ENCODE data around the gene KBTBD3. TPM values are rescaled to one million over a fixed set of nuclear protein-coding genes. Genes with fewer than 3 reads are reported as not detected.

KBTBD3 gene
- total RNA-seq, 2 experiments from 2014 or later = 5.7 to 8.1 TPM

DNA sequence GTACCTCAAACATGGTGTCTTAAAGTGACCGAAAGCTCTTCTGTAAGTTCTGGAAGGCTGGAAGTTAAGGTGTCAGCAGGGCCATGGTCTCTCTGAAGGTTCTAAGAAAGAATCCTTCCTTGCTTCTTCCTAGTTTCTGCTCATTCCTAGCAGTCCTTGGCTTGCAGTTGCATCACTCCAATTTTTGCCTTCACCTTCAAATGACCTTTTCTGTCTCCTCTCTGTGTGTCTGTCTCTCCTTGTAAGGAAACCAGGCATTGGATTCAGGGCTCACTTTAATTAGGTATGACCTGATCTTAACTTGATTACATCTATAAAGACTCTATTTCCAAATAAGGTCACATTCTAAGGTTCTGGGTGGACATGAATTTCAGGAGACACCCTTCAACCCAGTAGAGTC lies 9.0 kb upstream of the KBTBD3 start:
- ATAC-seq (ENCODE audit: poor library complexity) = no peak
- no peak overlapping the region for H3K4me3 Mint-ChIP-seq
- POLR2A ChIA-PET = interaction anchor here (1.2 kb wide), 1 partner anchor 9 kb away, joined by 5 read pairs; the partner anchor contains the start of genes AASDHPPT and KBTBD3
- Histone ChIP-seq H3K27ac (ENCODE audit: low read depth in 1 of 2, low read length in 2 of 2) (no peak overlapping the region), H3K27me3 (ENCODE audit: control insufficient read depth in 1 of 2, insufficient read depth in 2 of 2, low read length in 2 of 2) (no peaks in the 10 kb centered on the region), H3K4me1 (ENCODE audit: insufficient read depth, low read length) (peaks cover 2% of the 10 kb centered on the region), H3K36me3 (ENCODE audit: insufficient read depth, low read length) (peaks cover 27% of the 10 kb centered on the region), H3K9me3 (ENCODE audit: control insufficient read depth in 1 of 2, insufficient read depth in 1 of 2, low read length in 2 of 2) (no peaks in the 10 kb centered on the region), H3K4me3 (ENCODE audit: low read length) (no peak overlapping the region)
- peaks cover 80% of the 10 kb centered on the region for H3K36me3 Mint-ChIP-seq (ENCODE audit: low read depth)
- peak overlapping the region; percentile 1 for H3K27ac Mint-ChIP-seq
- CTCF ChIA-PET = interaction anchor here (1.4 kb wide), 1 partner anchor 9 kb away, joined by 3 read pairs; the partner anchor contains the start of genes AASDHPPT and KBTBD3
- no peak for DNase-seq
- H3K4me1 Mint-ChIP-seq (ENCODE audit: low read depth) = peaks cover 77% of the 10 kb centered on the region
- TF ChIP-seq, protein P1, sequence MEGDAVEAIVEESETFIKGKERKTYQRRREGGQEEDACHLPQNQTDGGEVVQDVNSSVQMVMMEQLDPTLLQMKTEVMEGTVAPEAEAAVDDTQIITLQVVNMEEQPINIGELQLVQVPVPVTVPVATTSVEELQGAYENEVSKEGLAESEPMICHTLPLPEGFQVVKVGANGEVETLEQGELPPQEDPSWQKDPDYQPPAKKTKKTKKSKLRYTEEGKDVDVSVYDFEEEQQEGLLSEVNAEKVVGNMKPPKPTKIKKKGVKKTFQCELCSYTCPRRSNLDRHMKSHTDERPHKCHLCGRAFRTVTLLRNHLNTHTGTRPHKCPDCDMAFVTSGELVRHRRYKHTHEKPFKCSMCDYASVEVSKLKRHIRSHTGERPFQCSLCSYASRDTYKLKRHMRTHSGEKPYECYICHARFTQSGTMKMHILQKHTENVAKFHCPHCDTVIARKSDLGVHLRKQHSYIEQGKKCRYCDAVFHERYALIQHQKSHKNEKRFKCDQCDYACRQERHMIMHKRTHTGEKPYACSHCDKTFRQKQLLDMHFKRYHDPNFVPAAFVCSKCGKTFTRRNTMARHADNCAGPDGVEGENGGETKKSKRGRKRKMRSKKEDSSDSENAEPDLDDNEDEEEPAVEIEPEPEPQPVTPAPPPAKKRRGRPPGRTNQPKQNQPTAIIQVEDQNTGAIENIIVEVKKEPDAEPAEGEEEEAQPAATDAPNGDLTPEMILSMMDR (IDR thresholded peaks at IDR 0.05) = no peak
- no peaks in the 10 kb centered on the region for H3K9me3 Mint-ChIP-seq
- no peaks in the 10 kb centered on the region for H3K27me3 Mint-ChIP-seq
- intact Hi-C loops (cut with DNase I, micrococcal nuclease) = loop anchor here in 1 of 2 experiments (10.0 kb wide), 1 partner anchor 1769 kb away; the partner anchor contains the start of gene SLC35F2

DNA sequence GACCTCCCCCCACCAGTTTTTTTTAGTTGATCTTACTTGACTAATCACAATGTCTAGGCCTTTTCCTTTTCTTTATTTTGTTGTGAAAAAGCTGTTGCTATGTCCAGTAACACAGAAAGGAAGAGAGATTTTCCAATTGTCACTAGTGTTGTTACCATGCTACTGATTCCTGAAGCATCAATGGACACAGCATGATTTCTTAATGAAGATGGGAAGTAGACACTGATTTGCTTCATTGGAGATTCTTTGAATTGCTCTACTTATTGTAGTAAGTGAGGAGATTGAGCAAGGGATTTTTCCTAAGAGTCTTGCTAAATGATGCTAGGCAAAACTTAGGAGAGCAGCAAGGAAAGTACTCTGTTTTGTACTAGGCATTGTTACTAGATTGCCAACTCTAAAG lies 4.9 kb upstream of the KBTBD3 start:
- H3K27ac Mint-ChIP-seq = no peak overlapping the region
- intact Hi-C loops (cut with DNase I, micrococcal nuclease) = loop anchor here in 1 of 2 experiments (10.0 kb wide), 1 partner anchor 1773 kb away; the partner anchor contains the start of gene SLC35F2

DNA sequence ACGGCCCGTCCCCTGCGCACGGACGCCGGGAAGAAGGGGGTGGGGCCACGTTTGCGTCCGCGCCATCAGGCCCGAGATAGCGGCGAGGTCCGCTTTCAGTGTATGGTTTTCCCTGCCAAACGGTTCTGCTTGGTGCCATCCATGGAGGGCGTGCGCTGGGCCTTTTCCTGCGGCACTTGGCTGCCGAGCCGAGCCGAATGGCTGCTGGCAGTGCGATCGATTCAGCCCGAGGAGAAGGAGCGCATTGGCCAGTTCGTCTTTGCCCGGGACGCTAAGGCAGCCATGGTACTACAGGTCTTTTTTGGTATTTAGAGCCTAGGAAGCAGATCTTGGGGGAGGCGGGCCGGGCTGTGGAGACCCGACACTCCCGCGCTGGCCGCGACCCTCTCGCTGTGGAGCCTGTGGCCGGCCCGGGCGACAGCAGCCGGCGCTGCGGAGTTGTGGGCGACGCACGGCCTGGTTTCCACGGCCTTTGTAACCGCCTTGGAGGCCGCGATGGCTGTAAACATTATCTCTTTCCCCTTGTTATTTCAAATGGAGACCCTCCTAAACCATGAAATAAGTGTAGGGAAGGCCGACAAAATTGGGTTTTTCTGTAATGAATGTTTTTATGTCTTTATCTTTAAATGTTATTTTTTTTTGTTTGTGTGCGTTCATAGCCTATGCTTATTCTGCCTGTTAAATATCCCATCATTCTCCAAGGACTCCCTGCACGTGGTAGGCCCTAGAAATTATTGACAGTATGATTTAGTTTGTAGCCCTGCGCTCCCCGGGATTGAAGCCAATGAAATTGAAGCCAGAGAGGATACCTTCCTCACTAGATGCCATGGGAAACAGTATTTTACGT lies 685 bp upstream of the KBTBD3 start, which contains the start of gene AASDHPPT:
TSS of gene AASDHPPT (plus strand) at position 54 of the 847 bp plus-strand sequence. CDS start at position 103, 49 bp downstream.
- peak within 1 kb of the TSS; percentile 92 for H3K27ac Mint-ChIP-seq
- POLR2A ChIA-PET = interaction anchor here (0.7 to 1.6 kb wide), 10 partner anchors 8 to 1380 kb away, joined by 3 to 8 read pairs (median 4); partner anchors contain the start of genes CWF19L2 and MSANTD4
- TF ChIP-seq, protein P1 (IDR thresholded peaks at IDR 0.05) = no peak

More for the DNA sequence above, 4.9 kb upstream of the KBTBD3 start:
- Histone ChIP-seq H3K27me3 (ENCODE audit: control insufficient read depth in 1 of 2, insufficient read depth in 2 of 2, low read length in 2 of 2) (no peaks in the 10 kb centered on the region), H3K4me3 (ENCODE audit: low read length) (no peak overlapping the region), H3K9me3 (ENCODE audit: control insufficient read depth in 1 of 2, insufficient read depth in 1 of 2, low read length in 2 of 2) (no peaks in the 10 kb centered on the region), H3K27ac (ENCODE audit: low read depth in 1 of 2, low read length in 2 of 2) (no peak overlapping the region), H3K4me1 (ENCODE audit: insufficient read depth, low read length) (peaks cover 8% of the 10 kb centered on the region), H3K36me3 (ENCODE audit: insufficient read depth, low read length) (peaks cover 34% of the 10 kb centered on the region)
- TF ChIP-seq, protein P1 (IDR thresholded peaks at IDR 0.05) = no peak
- Mint-ChIP-seq H3K9me3 (no peaks in the 10 kb centered on the region), H3K4me3 (no peak overlapping the region), H3K27me3 (no peaks in the 10 kb centered on the region), H3K36me3 (ENCODE audit: low read depth) (peaks cover 85% of the 10 kb centered on the region), H3K4me1 (ENCODE audit: low read depth) (peaks cover 88% of the 10 kb centered on the region)
- DNase-seq (no peak), ATAC-seq (ENCODE audit: poor library complexity) (no peak)
- CTCF ChIA-PET = no interaction called here
- POLR2A ChIA-PET = no interaction called here

More for the DNA sequence above, 685 bp upstream of the KBTBD3 start, which contains the start of gene AASDHPPT:
- Histone ChIP-seq H3K9me3 (ENCODE audit: control insufficient read depth in 1 of 2, insufficient read depth in 1 of 2, low read length in 2 of 2) (no peaks in the 10 kb centered on the region), H3K4me1 (ENCODE audit: insufficient read depth, low read length) (peaks cover 18% of the 10 kb centered on the region), H3K4me3 (ENCODE audit: low read length) (peak within 1 kb of the TSS; percentile 70), H3K27ac (ENCODE audit: low read depth in 1 of 2, low read length in 2 of 2) (peak within 1 kb of the TSS; percentile 82 to 94), H3K36me3 (ENCODE audit: insufficient read depth, low read length) (peaks cover 31% of the 10 kb centered on the region), H3K27me3 (ENCODE audit: control insufficient read depth in 1 of 2, insufficient read depth in 2 of 2, low read length in 2 of 2) (no peaks in the 10 kb centered on the region)
- DNase-seq (peak in 1 of 14 experiments; percentile 4), ATAC-seq (ENCODE audit: poor library complexity) (no peak)
- Mint-ChIP-seq H3K27me3 (no peaks in the 10 kb centered on the region), H3K9me3 (no peaks in the 10 kb centered on the region), H3K4me3 (peak within 1 kb of the TSS; percentile 94), H3K4me1 (ENCODE audit: low read depth) (peaks cover 80% of the 10 kb centered on the region), H3K36me3 (ENCODE audit: low read depth) (peaks cover 65% of the 10 kb centered on the region)
- intact Hi-C loops (cut with DNase I, micrococcal nuclease) = loop anchor here (1.0 to 10.0 kb wide), 3 partner anchors 56 to 1379 kb away; partner anchors contain the start of genes CWF19L2 (in 2 of the 2) and MSANTD4 (in 1 of the 2)
- CTCF ChIA-PET = interaction anchor here (0.7 to 1.4 kb wide), 7 partner anchors 8 to 1380 kb away, joined by 3 to 6 read pairs (median 3); partner anchors contain the start of gene CWF19L2
